ENCODE results near the gene TBX21.

Gene TBX21

DNA sequence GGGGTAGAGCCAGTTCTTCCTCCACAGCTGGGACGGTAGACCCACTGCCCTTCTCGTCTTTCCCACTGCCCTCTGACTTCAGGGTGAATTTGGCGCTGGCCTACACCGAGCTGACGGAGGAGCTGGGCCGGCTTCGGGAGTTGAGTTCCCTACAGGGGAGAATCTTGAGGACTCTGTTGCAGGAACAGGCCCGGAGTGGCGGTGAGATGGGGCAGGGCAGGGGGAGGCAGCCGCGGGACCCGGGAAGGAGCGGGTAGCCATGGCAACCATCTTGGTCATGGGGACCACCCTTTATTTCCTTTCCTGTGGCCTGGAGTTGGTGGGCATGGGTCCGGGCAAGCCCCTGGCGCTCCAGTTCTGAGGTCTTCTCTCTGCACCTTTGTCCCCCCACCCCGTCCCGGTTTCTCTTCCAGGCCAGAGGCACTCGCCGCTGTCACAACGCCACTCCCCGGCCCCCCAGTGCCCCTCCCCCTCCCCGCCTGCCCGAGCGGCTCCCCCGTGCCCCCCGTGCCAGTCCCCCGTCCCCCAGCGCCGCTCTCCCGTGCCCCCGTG lies 24.6 kb upstream of the TBX21 start:
- no peak overlapping the region for H3K9ac ChIP-seq (ENCODE audit: low read depth, low read length)
- no peaks in the 10 kb centered on the region for H3K36me3 ChIP-seq (ENCODE audit: control insufficient read depth, insufficient read depth, low read length)
- H3K4me1 ChIP-seq (ENCODE audit: control insufficient read depth, insufficient read depth, low read length) = no peaks in the 10 kb centered on the region
- peak overlapping the region; percentile 32 for H3K4me3 ChIP-seq (ENCODE audit: low read depth, low read length)
- H3K9me3 ChIP-seq (ENCODE audit: control insufficient read depth, insufficient read depth, low read length) = no peaks in the 10 kb centered on the region
- peaks cover 33% of the 10 kb centered on the region for H3K27me3 ChIP-seq (ENCODE audit: control insufficient read depth, insufficient read depth, low read length)

DNA sequence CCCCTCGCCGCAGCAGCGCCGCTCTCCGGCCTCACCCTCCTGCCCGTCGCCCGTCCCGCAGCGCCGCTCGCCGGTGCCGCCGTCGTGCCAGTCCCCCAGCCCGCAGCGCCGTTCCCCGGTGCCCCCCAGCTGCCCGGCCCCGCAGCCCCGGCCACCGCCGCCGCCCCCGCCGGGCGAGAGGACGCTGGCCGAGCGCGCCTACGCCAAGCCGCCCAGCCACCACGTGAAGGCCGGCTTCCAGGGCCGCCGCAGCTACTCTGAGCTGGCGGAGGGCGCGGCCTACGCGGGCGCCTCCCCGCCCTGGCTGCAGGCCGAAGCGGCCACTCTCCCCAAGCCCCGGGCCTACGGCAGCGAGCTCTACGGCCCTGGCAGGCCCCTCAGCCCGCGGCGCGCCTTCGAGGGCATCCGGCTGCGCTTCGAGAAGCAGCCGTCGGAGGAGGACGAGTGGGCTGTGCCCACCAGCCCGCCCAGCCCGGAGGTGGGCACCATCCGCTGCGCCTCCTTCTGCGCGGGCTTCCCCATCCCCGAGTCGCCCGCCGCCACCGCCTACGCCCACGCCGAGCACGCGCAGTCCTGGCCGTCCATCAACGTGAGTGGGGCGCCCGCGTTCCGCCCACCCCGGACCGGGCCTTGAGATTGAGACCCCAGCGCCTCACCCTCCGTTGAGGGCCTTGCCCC lies 24.0 kb upstream of the TBX21 start:
- Histone ChIP-seq H3K4me1 (ENCODE audit: control insufficient read depth, insufficient read depth, low read length) (no peaks in the 10 kb centered on the region), H3K4me3 (ENCODE audit: low read depth, low read length) (peak overlapping the region; percentile 39), H3K9ac (ENCODE audit: low read depth, low read length) (no peak overlapping the region)

DNA sequence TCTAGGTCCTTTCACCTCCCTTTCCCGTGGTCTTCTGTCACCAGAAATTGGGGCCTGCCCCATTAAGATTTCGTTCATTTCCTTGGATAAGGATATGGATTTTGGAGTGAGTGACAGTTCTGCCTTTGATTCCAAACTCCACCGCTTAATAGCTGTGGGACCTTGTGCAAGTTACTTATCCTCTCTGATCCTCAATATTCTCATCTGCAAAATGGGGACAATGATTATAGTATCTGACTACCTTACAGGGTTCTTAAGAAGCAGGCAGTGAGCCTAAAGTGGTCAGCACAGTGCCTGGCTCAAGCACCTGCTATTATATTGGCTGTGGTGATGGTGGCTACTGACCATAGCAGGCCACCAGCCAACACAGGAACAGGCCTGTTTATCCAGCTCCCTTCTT lies 23.4 kb upstream of the TBX21 start:
- H3K9ac ChIP-seq (ENCODE audit: low read depth, low read length) = no peak overlapping the region
- H3K9me3 ChIP-seq (ENCODE audit: control insufficient read depth, insufficient read depth, low read length) = no peaks in the 10 kb centered on the region
- H3K27me3 ChIP-seq (ENCODE audit: control insufficient read depth, insufficient read depth, low read length) = peaks cover 35% of the 10 kb centered on the region
- H3K4me3 ChIP-seq (ENCODE audit: low read depth, low read length) = peak overlapping the region; percentile 39
- H3K36me3 ChIP-seq (ENCODE audit: control insufficient read depth, insufficient read depth, low read length) = no peaks in the 10 kb centered on the region
- H3K4me1 ChIP-seq (ENCODE audit: control insufficient read depth, insufficient read depth, low read length) = no peaks in the 10 kb centered on the region

More for the DNA sequence above, 24.0 kb upstream of the TBX21 start:
- peaks cover 33% of the 10 kb centered on the region for H3K27me3 ChIP-seq (ENCODE audit: control insufficient read depth, insufficient read depth, low read length)
- H3K36me3 ChIP-seq (ENCODE audit: control insufficient read depth, insufficient read depth, low read length) = no peaks in the 10 kb centered on the region
- H3K9me3 ChIP-seq (ENCODE audit: control insufficient read depth, insufficient read depth, low read length) = no peaks in the 10 kb centered on the region

DNA sequence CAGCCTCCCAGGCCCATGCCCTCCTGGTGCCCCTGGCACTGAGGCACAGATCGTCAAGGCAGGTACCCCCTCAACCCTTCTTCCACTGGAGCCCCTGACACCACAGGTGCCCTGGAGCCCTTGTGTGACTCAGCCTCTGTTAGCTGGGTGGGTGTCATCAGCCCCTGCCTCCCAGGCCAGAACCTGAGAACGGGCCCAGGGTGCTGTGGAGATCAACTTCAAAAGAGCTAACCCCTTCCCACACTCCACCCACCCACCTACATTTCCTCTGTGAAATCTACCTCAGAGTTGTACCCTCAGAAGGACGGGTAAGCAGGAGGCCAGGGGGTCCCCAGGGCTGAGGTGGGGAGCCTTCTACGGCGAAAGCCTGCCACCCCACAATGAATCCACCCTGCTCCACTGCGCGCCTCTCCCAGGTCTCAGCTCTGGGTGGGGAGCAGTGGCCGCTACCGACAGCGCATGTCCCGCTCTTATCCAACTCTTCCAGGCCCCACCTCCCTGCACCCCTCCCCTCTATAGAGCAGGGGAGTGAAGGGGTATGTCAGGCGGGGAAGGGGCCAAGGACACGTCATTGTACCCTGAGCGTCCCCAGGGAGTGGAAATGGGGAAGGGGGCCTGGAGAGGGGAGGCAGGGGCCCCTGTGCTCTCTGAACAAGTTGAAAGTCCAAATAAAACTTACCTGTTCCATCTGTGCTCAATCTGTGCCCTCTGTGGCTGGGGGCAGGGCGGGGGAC lies 21.5 kb upstream of the TBX21 start:
- Histone ChIP-seq H3K9me3 (ENCODE audit: control insufficient read depth, insufficient read depth, low read length) (no peaks in the 10 kb centered on the region), H3K4me1 (ENCODE audit: control insufficient read depth, insufficient read depth, low read length) (no peaks in the 10 kb centered on the region), H3K27me3 (ENCODE audit: control insufficient read depth, insufficient read depth, low read length) (peaks cover 40% of the 10 kb centered on the region), H3K36me3 (ENCODE audit: control insufficient read depth, insufficient read depth, low read length) (no peaks in the 10 kb centered on the region), H3K9ac (ENCODE audit: low read depth, low read length) (no peak overlapping the region), H3K4me3 (ENCODE audit: low read depth, low read length) (no peak overlapping the region)

DNA sequence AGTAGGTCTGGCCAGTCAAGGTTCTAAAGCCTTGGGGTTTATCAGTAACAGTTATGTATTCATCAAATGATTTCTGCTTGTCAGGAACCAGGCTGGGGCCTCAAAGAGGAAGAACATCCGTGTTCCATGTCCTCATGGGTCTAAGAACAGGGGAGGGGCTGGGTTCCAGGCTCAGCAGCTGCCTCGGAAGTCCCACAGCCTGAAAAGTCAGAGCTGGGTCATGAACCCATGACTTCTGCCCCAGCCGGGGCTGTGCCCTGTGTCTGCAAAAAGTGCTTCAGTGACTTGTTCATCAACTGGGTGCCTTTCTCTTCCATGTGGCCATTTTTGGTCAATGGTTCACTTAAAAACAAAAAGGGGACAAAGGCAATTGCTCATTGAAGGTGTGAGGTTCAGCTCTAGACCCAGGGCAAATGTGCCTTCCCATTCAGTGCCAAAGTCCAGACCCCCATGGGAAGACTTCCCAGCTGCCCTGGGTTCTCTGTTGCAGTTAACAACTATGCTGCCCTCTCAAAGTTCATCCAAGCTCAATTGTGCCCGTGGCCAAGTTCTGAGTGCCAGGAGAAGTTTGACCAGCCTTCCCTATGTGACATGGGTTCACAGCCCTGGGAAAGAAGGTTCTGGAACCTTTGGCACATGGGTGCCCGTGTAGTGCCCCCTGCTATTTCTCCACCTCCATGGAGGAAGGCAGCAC lies 20.6 kb upstream of the TBX21 start:
- Histone ChIP-seq H3K4me3 (ENCODE audit: low read depth, low read length) (no peak overlapping the region), H3K36me3 (ENCODE audit: control insufficient read depth, insufficient read depth, low read length) (no peaks in the 10 kb centered on the region), H3K9me3 (ENCODE audit: control insufficient read depth, insufficient read depth, low read length) (no peaks in the 10 kb centered on the region), H3K4me1 (ENCODE audit: control insufficient read depth, insufficient read depth, low read length) (no peaks in the 10 kb centered on the region), H3K9ac (ENCODE audit: low read depth, low read length) (no peak overlapping the region), H3K27me3 (ENCODE audit: control insufficient read depth, insufficient read depth, low read length) (peaks cover 38% of the 10 kb centered on the region)

DNA sequence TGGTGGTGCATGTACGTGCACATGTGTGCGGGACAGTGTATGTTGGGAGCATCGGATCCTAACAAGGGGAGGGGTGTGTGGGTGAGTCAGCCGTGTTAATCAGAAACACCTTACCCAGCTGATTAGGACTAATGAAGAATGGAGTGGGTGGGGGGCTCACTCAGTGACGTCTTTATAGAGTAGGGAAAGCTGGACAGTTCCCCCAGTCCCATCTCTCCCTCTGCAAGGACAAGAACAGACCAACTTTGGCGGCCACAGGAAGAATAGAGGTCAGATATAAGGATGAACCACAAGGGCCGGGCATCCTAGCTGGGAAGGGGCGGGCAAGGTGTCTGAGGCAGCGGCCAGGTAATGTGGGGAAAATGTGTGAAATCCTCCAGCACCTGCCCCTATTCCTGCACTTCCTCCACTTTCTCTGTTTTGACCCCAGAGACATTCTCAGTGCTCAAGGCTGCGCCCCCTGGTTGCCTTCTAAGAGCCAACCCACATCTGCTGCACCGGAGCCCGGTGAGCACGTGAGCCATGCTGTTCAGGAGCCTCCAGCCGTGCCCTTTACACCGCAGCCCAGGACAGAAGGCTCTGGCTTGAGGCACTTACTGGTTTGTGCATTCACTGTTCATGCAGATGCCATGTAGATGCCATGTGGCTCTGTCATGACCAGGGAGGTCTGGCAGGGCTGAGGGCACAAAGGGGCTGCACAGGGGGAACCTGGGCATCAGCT lies 18.9 kb upstream of the TBX21 start:
- Histone ChIP-seq H3K36me3 (ENCODE audit: control insufficient read depth, insufficient read depth, low read length) (no peaks in the 10 kb centered on the region), H3K9me3 (ENCODE audit: control insufficient read depth, insufficient read depth, low read length) (no peaks in the 10 kb centered on the region), H3K27me3 (ENCODE audit: control insufficient read depth, insufficient read depth, low read length) (peaks cover 42% of the 10 kb centered on the region), H3K4me3 (ENCODE audit: low read depth, low read length) (no peak overlapping the region), H3K4me1 (ENCODE audit: control insufficient read depth, insufficient read depth, low read length) (no peaks in the 10 kb centered on the region), H3K9ac (ENCODE audit: low read depth, low read length) (no peak overlapping the region)

DNA sequence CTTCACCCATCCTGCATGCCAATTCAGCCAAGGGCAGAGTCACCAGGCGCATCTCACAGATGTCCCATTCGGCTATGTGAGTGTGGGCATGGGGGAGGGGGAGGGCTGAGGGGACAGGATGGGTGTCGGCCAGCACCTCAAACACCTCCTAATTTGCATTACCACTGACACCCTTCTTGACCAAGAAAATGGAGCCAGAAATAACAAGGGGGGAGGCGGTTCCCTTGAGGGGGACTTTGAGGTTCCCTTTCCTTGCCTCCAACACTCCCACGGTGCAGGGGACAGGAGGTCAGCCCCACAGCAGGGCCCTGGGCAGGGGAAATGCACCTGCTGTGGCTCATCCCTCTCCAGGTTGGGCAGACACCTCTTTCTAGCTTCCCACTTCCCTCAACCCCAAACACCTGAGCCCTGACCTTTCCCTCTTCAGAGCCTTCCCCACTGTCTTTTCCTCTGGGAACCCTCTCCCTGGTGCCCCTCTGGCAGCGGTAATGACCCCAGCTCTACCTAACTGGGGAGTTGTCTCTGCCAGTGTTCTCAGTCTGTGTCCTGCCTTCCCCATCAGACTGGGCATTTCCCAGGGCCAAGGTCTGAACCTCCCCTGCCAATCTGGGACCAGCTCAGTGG lies 18.2 kb upstream of the TBX21 start:
- Histone ChIP-seq H3K9me3 (ENCODE audit: control insufficient read depth, insufficient read depth, low read length) (no peaks in the 10 kb centered on the region), H3K27me3 (ENCODE audit: control insufficient read depth, insufficient read depth, low read length) (peaks cover 43% of the 10 kb centered on the region), H3K4me3 (ENCODE audit: low read depth, low read length) (no peak overlapping the region), H3K9ac (ENCODE audit: low read depth, low read length) (no peak overlapping the region), H3K36me3 (ENCODE audit: control insufficient read depth, insufficient read depth, low read length) (no peaks in the 10 kb centered on the region), H3K4me1 (ENCODE audit: control insufficient read depth, insufficient read depth, low read length) (no peaks in the 10 kb centered on the region)

DNA sequence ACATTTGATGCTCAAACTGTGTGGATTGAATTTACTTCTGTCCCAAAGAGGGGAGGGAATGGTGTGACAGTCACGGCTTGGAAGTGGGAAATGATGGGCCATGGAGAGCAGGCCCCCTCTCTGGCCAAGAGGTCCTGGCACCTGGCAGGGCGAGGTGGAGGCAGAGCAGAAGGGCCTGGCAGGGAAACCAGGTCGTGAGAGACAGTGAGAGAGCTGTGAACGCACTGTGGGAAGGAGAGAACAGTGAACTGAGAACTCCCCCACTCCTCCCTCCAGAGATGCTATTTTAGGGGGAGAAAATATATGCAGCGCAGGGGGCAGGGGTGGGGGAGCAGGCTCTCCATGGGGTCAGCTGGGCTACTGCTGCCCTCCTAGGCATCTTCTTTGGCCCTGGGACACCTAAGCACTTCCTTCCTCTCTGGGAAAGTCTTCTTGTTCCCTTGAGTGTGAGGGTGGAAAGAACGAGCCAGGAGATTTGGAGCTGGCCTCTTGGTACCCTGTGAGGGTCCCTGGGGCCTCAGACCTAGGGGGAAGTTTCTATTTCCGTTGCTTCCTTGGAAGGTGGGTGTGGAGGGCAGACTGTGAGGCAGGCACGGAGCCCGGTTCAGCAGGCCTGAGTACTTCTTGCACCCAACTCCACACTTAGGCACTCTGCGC lies 17.2 kb upstream of the TBX21 start:
- Histone ChIP-seq H3K4me1 (ENCODE audit: control insufficient read depth, insufficient read depth, low read length) (peaks cover under 1% of the 10 kb centered on the region), H3K9ac (ENCODE audit: low read depth, low read length) (no peak overlapping the region), H3K9me3 (ENCODE audit: control insufficient read depth, insufficient read depth, low read length) (no peaks in the 10 kb centered on the region), H3K4me3 (ENCODE audit: low read depth, low read length) (no peak overlapping the region), H3K36me3 (ENCODE audit: control insufficient read depth, insufficient read depth, low read length) (no peaks in the 10 kb centered on the region), H3K27me3 (ENCODE audit: control insufficient read depth, insufficient read depth, low read length) (peaks cover 50% of the 10 kb centered on the region)

DNA sequence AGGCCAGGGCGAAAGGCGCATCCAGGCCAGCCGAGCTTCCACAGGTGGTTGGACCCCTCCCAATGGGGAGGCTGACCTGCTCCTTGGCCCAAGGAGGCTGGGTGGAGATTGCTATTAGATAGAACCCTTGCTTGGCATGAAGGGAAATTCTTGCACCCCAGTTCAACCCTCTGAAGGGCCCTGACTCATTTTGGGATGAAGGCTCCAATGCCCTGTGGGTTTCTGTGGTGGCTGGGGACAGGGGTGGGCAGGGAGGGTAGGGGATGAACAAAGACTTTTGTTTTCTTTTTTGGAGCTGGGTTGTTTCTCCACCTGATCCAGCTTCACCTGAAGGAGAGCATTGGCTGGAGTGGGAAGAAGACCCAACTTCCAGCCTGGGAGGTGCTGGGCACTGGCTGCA lies 16.7 kb upstream of the TBX21 start:
- no peak overlapping the region for H3K9ac ChIP-seq (ENCODE audit: low read depth, low read length)
- peaks cover 56% of the 10 kb centered on the region for H3K27me3 ChIP-seq (ENCODE audit: control insufficient read depth, insufficient read depth, low read length)
- H3K4me1 ChIP-seq (ENCODE audit: control insufficient read depth, insufficient read depth, low read length) = peaks cover 2% of the 10 kb centered on the region

DNA sequence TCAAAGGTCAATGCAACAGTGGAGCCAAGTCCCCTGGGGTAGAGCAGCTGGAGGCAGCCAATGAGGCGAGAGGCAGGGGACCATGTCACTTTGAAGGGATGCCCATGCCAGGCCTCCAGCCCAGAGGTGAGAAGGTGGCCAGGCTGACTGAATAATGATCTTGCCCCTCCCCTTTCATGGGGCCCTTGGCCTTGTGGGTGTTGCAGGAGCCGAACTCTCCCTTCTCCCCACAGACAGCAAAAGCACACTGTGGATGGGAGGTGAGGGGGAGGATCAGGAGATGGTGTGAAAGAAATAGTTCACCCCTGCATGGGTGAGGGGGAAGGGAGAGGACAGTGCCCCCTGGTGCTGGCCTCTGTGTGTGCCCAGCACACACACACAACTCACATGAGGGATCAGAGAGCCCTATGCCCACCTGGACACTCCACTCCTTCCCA lies 15.8 kb upstream of the TBX21 start:
- Histone ChIP-seq H3K36me3 (ENCODE audit: control insufficient read depth, insufficient read depth, low read length) (no peaks in the 10 kb centered on the region), H3K9me3 (ENCODE audit: control insufficient read depth, insufficient read depth, low read length) (no peaks in the 10 kb centered on the region), H3K4me3 (ENCODE audit: low read depth, low read length) (no peak overlapping the region), H3K9ac (ENCODE audit: low read depth, low read length) (no peak overlapping the region), H3K4me1 (ENCODE audit: control insufficient read depth, insufficient read depth, low read length) (peaks cover 2% of the 10 kb centered on the region), H3K27me3 (ENCODE audit: control insufficient read depth, insufficient read depth, low read length) (peaks cover 65% of the 10 kb centered on the region)

More for the DNA sequence above, 16.7 kb upstream of the TBX21 start:
- Histone ChIP-seq H3K4me3 (ENCODE audit: low read depth, low read length) (no peak overlapping the region), H3K36me3 (ENCODE audit: control insufficient read depth, insufficient read depth, low read length) (no peaks in the 10 kb centered on the region), H3K9me3 (ENCODE audit: control insufficient read depth, insufficient read depth, low read length) (no peaks in the 10 kb centered on the region)
